ENCODE results near the gene TRMT2A. TPM values are rescaled to one million over a fixed set of nuclear protein-coding genes. Genes with fewer than 3 reads are reported as not detected.

TRMT2A gene
- total RNA-seq, 2 experiments from 2014 or later: 97.5 to 118 TPM

DNA sequence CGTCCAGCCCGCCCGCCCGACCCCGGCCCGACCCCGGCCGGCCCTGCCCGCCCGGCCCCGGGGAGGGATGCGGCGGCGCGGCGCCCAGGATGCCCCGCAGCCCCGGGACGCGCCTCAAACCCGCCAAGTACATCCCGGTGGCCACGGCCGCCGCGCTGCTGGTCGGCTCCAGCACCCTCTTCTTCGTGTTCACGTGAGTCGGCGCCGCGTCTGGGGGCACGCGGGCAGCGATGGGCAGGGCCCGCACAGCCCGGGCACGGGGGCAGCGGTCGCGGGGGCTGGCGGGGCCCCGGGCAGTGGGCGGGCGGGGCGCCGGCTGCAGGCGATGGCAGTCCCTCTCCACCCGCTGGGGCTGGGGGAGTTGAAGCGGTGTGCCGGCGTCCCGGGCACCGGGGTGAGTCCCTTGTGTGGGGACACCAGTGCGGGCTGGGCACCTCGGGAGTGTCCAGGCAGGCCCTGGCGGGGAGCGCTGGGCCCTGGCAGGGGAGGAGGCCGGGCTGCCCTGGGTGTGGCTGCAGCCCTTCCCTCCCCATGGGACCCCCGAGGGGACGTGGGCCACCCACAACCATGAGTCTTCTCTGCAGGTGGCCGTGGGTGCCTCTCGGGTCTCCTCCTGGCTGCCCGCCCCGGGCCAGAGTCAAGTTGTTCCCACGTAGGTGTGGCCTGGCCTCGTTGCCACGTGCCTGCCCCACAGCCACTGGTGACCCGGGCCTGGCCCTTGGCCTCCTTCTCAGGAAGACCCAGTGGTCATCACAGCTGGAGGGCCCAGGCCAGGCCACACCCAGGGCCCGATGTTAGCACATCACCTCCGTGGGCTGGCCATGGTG is 15.0 kb upstream of the TRMT2A start:
- peak; percentile 74; the same call in 1 of the 2 replicates for TF ChIP-seq EZH2phosphoT487 (IDR thresholded peaks at IDR 0.05; ENCODE audit: borderline replicate concordance, low read depth, low read length)
- TF ChIP-seq, protein P1, sequence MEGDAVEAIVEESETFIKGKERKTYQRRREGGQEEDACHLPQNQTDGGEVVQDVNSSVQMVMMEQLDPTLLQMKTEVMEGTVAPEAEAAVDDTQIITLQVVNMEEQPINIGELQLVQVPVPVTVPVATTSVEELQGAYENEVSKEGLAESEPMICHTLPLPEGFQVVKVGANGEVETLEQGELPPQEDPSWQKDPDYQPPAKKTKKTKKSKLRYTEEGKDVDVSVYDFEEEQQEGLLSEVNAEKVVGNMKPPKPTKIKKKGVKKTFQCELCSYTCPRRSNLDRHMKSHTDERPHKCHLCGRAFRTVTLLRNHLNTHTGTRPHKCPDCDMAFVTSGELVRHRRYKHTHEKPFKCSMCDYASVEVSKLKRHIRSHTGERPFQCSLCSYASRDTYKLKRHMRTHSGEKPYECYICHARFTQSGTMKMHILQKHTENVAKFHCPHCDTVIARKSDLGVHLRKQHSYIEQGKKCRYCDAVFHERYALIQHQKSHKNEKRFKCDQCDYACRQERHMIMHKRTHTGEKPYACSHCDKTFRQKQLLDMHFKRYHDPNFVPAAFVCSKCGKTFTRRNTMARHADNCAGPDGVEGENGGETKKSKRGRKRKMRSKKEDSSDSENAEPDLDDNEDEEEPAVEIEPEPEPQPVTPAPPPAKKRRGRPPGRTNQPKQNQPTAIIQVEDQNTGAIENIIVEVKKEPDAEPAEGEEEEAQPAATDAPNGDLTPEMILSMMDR (conservative IDR thresholded peaks at IDR 0.05; ENCODE audit: low read length): no peak
- intact Hi-C loops (cut with micrococcal nuclease; ENCODE audit: unreplicated experiment): no loop called here
- H3K27ac ChIP-seq (ENCODE audit: low read depth, low read length, poor library complexity, severe bottlenecking): no peak overlapping the region
- H3K4me3 ChIP-seq (ENCODE audit: low read depth, low read length, poor library complexity, severe bottlenecking): no peak overlapping the region
- no peaks in the 10 kb centered on the region for H3K79me2 ChIP-seq (ENCODE audit: insufficient read depth, low read depth, low read length)
- no peaks in the 10 kb centered on the region for H3K9me2 ChIP-seq (ENCODE audit: insufficient read depth, low read length)
- H3K4me1 ChIP-seq (ENCODE audit: insufficient read depth, low read length, poor library complexity, severe bottlenecking): peaks cover 22% of the 10 kb centered on the region
- peaks cover 18% of the 10 kb centered on the region for H3K36me3 ChIP-seq (ENCODE audit: insufficient read depth, low read length)
- ChIA-PET POLR2A (no interaction called here), CTCF (ENCODE audit: unreplicated experiment) (no interaction called here)
- BruUV-seq (replicated peaks): no TSS peak
- peaks cover 4% of the 10 kb centered on the region; the same call in 1 of the 2 replicates for H4K20me1 ChIP-seq (ENCODE audit: insufficient read depth, low read length)
- no peak overlapping the region for H3K4me2 ChIP-seq (ENCODE audit: low read length)
- no peak for DNase-seq (ENCODE audit: low spot score)
- H2AFZ ChIP-seq (ENCODE audit: low read length): no peak overlapping the region
- no peaks in the 10 kb centered on the region for H3K9me3 ChIP-seq (ENCODE audit: low read length)

DNA sequence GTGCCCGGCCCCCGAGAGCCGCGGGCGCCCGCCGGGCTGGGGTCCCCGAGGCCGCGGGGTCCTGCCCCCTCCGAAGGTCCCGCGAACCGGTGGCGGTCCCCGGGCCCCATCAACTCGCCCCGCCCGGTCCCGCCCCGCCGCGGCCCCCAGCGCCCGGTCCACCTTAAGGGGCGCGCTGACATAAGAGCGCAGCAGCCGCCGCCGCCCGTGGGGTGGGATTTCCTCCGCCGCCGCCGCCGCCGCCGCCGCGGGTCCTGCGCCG is 14.5 kb upstream of the TRMT2A start, which contains the start of gene ZDHHC8:
Gene ZDHHC8 (plus strand): TSS at position 208 of the 262 bp plus-strand sequence. CDS start 144 bp downstream, outside the sequence.
- BruUV-seq (replicated peaks): no TSS peak
- peaks cover 22% of the 10 kb centered on the region for H3K4me1 ChIP-seq (ENCODE audit: insufficient read depth, low read length, poor library complexity, severe bottlenecking)
- H3K4me3 ChIP-seq (ENCODE audit: low read depth, low read length, poor library complexity, severe bottlenecking): peak within 1 kb of the TSS; percentile 23
- H4K20me1 ChIP-seq (ENCODE audit: insufficient read depth, low read length): peaks cover 4% of the 10 kb centered on the region; the same call in 1 of the 2 replicates
- POLR2A ChIA-PET: no interaction called here
- H3K4me2 ChIP-seq (ENCODE audit: low read length): peak within 1 kb of the TSS; percentile 29; the same call in 1 of the 2 replicates
- peaks cover 23% of the 10 kb centered on the region for H3K36me3 ChIP-seq (ENCODE audit: insufficient read depth, low read length)
- intact Hi-C loops (cut with micrococcal nuclease; ENCODE audit: unreplicated experiment): no loop called here
- no peak within 1 kb of the TSS for H3K27ac ChIP-seq (ENCODE audit: low read depth, low read length, poor library complexity, severe bottlenecking)
- TF ChIP-seq, protein P1 (conservative IDR thresholded peaks at IDR 0.05; ENCODE audit: low read length): no peak
- no peak for TF ChIP-seq EZH2phosphoT487 (IDR thresholded peaks at IDR 0.05; ENCODE audit: borderline replicate concordance, low read depth, low read length)
- no peaks in the 10 kb centered on the region for H3K79me2 ChIP-seq (ENCODE audit: insufficient read depth, low read depth, low read length)
- CTCF ChIA-PET (ENCODE audit: unreplicated experiment): no interaction called here
- DNase-seq (ENCODE audit: low spot score): no peak
- H2AFZ ChIP-seq (ENCODE audit: low read length): no peak within 1 kb of the TSS
- H3K9me3 ChIP-seq (ENCODE audit: low read length): no peaks in the 10 kb centered on the region
- no peaks in the 10 kb centered on the region for H3K9me2 ChIP-seq (ENCODE audit: insufficient read depth, low read length)

Data from OCI-LY7 (cell line).